ENCODE measurements around the gene CLDN9.

GRCh38 chr16:2981899-2982250, 30.8 kb upstream of the CLDN9 start:
- no peak for TF ChIP-seq POLR2A (IDR thresholded peaks at IDR 0.05)
- no peak for TF ChIP-seq CTCF (IDR thresholded peaks at IDR 0.05)
